ENCODE measurements around the gene PDCD10.

GRCh38 chr3:167691366-167691765, 43.3 kb downstream of the PDCD10 start:
- TF ChIP-seq CTCF (IDR thresholded peaks at IDR 0.05) (no peak), POLR2A (IDR thresholded peaks at IDR 0.05) (no peak)

Measured in lower leg skin (tissue), 3 donors.